Sigmoid colon (tissue), 7 donors: Measurements from ENCODE around the gene ALMS1. TPM values are rescaled to one million over a fixed set of nuclear protein-coding genes. Genes with fewer than 3 reads are reported as not detected.
"Not testable (repeated sequence)": the region's sequence is repeated elsewhere in the genome, so short reads cannot be mapped to it uniquely, and the experiment has no call there.

ENCODE experiments used
- DNase-seq: peaks from one replicate; pipeline ENCODE4 v3.0.0-alpha.2; 2019
- H3K27ac ChIP-seq, 4 donors: fragments of 200-600 bp; sonication (generic); one replicate each; pipeline ENCODE4 v1.5.1; 2016 to 2019; ENCODE audit warnings: mild to moderate bottlenecking in 1 of 4
- H3K27me3 ChIP-seq, 3 donors: fragments of 200-600 bp; sonication (generic); one replicate each; pipeline ENCODE4 v1.5.1; 2019; ENCODE audit warnings: mild to moderate bottlenecking in 1 of 3
- H3K36me3 ChIP-seq, 4 donors: fragments of 200-600 bp; sonication (generic); one replicate each; pipeline ENCODE4 v1.5.1; 2016 to 2019
- H3K4me1 ChIP-seq, 4 donors: fragments of 200-600 bp; sonication (generic); one replicate each; pipeline ENCODE4 v1.5.1; 2017 to 2019
- H3K4me3 ChIP-seq, 4 donors: fragments of 200-600 bp; sonication (generic); one replicate each; pipeline ENCODE4 v1.5.1; 2017 to 2019; ENCODE audit warnings: mild to moderate bottlenecking in 2 of 4, moderate library complexity in 1 of 4
- H3K9me3 ChIP-seq, 4 donors: fragments of 200-600 bp in 3 of 4; sonication (generic) in 3 of 4; one replicate each; pipeline versions ENCODE4 v1.5.1 to v1.6.1; 2013 to 2019
- CTCF ChIP-seq, 4 experiments: fragments of 450-650 bp in 3 of 4; fragments of 200-600 bp in 1 of 4; IDR thresholded peaks; one replicate each; pipeline ENCODE4 v1.5.1; 2016 to 2019; ENCODE audit warnings: antibody characterized with exemption in 4 of 4, mild to moderate bottlenecking in 3 of 4, moderate library complexity in 2 of 4
- EP300 ChIP-seq, 4 donors: sonication (generic); formaldehyde crosslinking; IDR thresholded peaks; one replicate each; pipeline ENCODE4 v1.6.1; 2017; ENCODE audit warnings: antibody characterized with exemption in 4 of 4
- POLR2A ChIP-seq, 2 donors: fragments of 450-650 bp; IDR thresholded peaks; one replicate each; pipeline ENCODE4 v1.6.1; 2016; ENCODE audit warnings: antibody characterized with exemption in 2 of 2, mild to moderate bottlenecking in 2 of 2, moderate library complexity in 2 of 2
- POLR2AphosphoS5 ChIP-seq, 4 donors: sonication (generic); formaldehyde crosslinking; IDR thresholded peaks; one replicate each; pipeline ENCODE4 v1.6.1; 2017; ENCODE audit warnings: antibody characterized with exemption in 4 of 4
- WGBS, 2 donors: extraction: QIAGEN DNeasy Blood & Tissue Kit; methylation state at CpG; one replicate each; pipeline ENCODE4 v1.1.7; 2013; 5-methylcytosine and 5-hydroxymethylcytosine counted together
- intact Hi-C: fragments of 100-400 bp; cut with DNase I; formaldehyde crosslinking; loops from one replicate; pipeline ENCODE4 v1.15.1; 2023
- polyA plus RNA-seq, 3 donors: library from polyadenylated mRNA; stranded (reverse); fragments of 200-250 nt; gene quantifications; one replicate each; pipeline ENCODE4 v1.2.3, GENCODE V29; 2013
- total RNA-seq, 4 donors: library from RNA; depleted of rRNA; stranded (reverse); fragments of >200 nt; gene quantifications; one replicate each; pipeline ENCODE4 v1.1.0, GENCODE V29; 2016
- donor health status: healthy with polysubstance abuse.
- donor health status: Bipolar disorder and iron deficiency.
- donor health status: healthy.

Gene ALMS1
- total RNA-seq (10 to 100 TPM; 29.3 to 47.6 (median 34.1) TPM), polyA plus RNA-seq (1 to 10 TPM; 3.5 to 8.6 (median 5.4) TPM)

- H3K4me3 ChIP-seq: peak within 1 kb of the TSS; percentile 69 to 81 (median 73)
- TF ChIP-seq CTCF (IDR thresholded peaks at IDR 0.05): peak in 1 of 4 experiments; percentile 37
- no peak for TF ChIP-seq EP300 (IDR thresholded peaks at IDR 0.05)
- TF ChIP-seq POLR2A (IDR thresholded peaks at IDR 0.05): peak in 1 of 2 donors; percentile 19
- peak in 3 of 4 donors; percentile 21 to 67 (median 46) for TF ChIP-seq POLR2AphosphoS5 (IDR thresholded peaks at IDR 0.05)
- H3K27me3 ChIP-seq: no peaks in the 10 kb centered on the region
- H3K9me3 ChIP-seq: no peaks in the 10 kb centered on the region
- 0% methylated on average over 83 to 84 of the region's 84 CpGs for WGBS, 2 donors
- intact Hi-C loops: loop anchor here (1.0 to 10.0 kb wide), 4 partner anchors 33 to 349 kb away; partner anchors contain the start of genes CCT7, RAB11FIP5 and TPRKB
- peak within 1 kb of the TSS; percentile 90 to 95 (median 92) for H3K27ac ChIP-seq
- DNase-seq: peak; percentile 93
- H3K4me1 ChIP-seq: peaks cover 0 to 26% (median 16%) of the 10 kb centered on the region in 4 donors
- no peaks in the 10 kb centered on the region for H3K36me3 ChIP-seq
Observed at GRCh38 chr2:73385504-73386341, at the start of gene ALMS1. Gene ALMS1, plus strand, starts transcription at chr2:73385836. Its CDS starts 33 bp downstream, at chr2:73385869.

- Histone ChIP-seq H3K27me3 (no peaks in the 10 kb centered on the region), H3K36me3 (no peaks in the 10 kb centered on the region), H3K4me1 (no peaks in the 10 kb centered on the region), H3K4me3 (no peak overlapping the region), H3K27ac (no peak overlapping the region), H3K9me3 (peaks cover 0 to 4% (median 0%) of the 10 kb centered on the region in 4 donors)
- intact Hi-C loops: no loop called here
- TF ChIP-seq CTCF (IDR thresholded peaks at IDR 0.05) (no peak), POLR2AphosphoS5 (IDR thresholded peaks at IDR 0.05) (no peak), POLR2A (IDR thresholded peaks at IDR 0.05) (no peak)
- DNase-seq: no peak
- WGBS, 2 donors: 19 to 41% methylated on average over 3 of the region's 3 CpGs
Observed at GRCh38 chr2:73337828-73338227, 47.8 kb upstream of the ALMS1 start.

GRCh38 chr2:73339201-73339600 is 46.4 kb upstream of the ALMS1 start:
- 85% methylated on average over 3 of the region's 3 CpGs for WGBS, 2 donors
- intact Hi-C loops: no loop called here
- no peak for TF ChIP-seq EP300 (IDR thresholded peaks at IDR 0.05)
- TF ChIP-seq POLR2A (IDR thresholded peaks at IDR 0.05): no peak
- Histone ChIP-seq H3K9me3 (no peaks in the 10 kb centered on the region), H3K4me1 (no peaks in the 10 kb centered on the region), H3K36me3 (no peaks in the 10 kb centered on the region), H3K27me3 (no peaks in the 10 kb centered on the region), H3K4me3 (no peak overlapping the region), H3K27ac (no peak overlapping the region)
- DNase-seq: no peak

- Histone ChIP-seq H3K4me1 (no peaks in the 10 kb centered on the region), H3K4me3 (no peak overlapping the region), H3K36me3 (no peaks in the 10 kb centered on the region), H3K27me3 (no peaks in the 10 kb centered on the region), H3K27ac (no peak overlapping the region), H3K9me3 (no peaks in the 10 kb centered on the region)
- intact Hi-C loops: no loop called here
- 56 to 73% methylated on average over 3 of the region's 3 CpGs for WGBS, 2 donors
- no peak for DNase-seq
- TF ChIP-seq EP300 (IDR thresholded peaks at IDR 0.05): no peak
- TF ChIP-seq POLR2A (IDR thresholded peaks at IDR 0.05): no peak
- no peak for TF ChIP-seq CTCF (IDR thresholded peaks at IDR 0.05)
- TF ChIP-seq POLR2AphosphoS5 (IDR thresholded peaks at IDR 0.05): no peak
Observed at GRCh38 chr2:73341039-73341438, 44.6 kb upstream of the ALMS1 start.

GRCh38 chr2:73343992-73344391 is 41.6 kb upstream of the ALMS1 start:
- intact Hi-C loops: no loop called here
- no peak for DNase-seq
- Histone ChIP-seq H3K4me1 (no peaks in the 10 kb centered on the region), H3K4me3 (no peak overlapping the region), H3K27ac (no peak overlapping the region), H3K27me3 (no peaks in the 10 kb centered on the region), H3K9me3 (no peaks in the 10 kb centered on the region), H3K36me3 (no peaks in the 10 kb centered on the region)
- 70 to 77% methylated on average over 5 of the region's 5 CpGs for WGBS, 2 donors
- TF ChIP-seq POLR2AphosphoS5 (IDR thresholded peaks at IDR 0.05) (no peak), EP300 (IDR thresholded peaks at IDR 0.05) (no peak), CTCF (IDR thresholded peaks at IDR 0.05) (no peak), POLR2A (IDR thresholded peaks at IDR 0.05) (no peak)

- H3K27me3 ChIP-seq, H3K4me1 ChIP-seq, intact Hi-C loops, H3K27ac ChIP-seq, DNase-seq, H3K4me3 ChIP-seq, H3K9me3 ChIP-seq, H3K36me3 ChIP-seq: not testable (repeated sequence)
- WGBS, 2 donors: 90 to 92% methylated on average over 3 of the region's 3 CpGs
Observed at GRCh38 chr2:73344747-73345146, 40.9 kb upstream of the ALMS1 start.
